Measurements from ENCODE around the gene ENTPD8.

DNA sequence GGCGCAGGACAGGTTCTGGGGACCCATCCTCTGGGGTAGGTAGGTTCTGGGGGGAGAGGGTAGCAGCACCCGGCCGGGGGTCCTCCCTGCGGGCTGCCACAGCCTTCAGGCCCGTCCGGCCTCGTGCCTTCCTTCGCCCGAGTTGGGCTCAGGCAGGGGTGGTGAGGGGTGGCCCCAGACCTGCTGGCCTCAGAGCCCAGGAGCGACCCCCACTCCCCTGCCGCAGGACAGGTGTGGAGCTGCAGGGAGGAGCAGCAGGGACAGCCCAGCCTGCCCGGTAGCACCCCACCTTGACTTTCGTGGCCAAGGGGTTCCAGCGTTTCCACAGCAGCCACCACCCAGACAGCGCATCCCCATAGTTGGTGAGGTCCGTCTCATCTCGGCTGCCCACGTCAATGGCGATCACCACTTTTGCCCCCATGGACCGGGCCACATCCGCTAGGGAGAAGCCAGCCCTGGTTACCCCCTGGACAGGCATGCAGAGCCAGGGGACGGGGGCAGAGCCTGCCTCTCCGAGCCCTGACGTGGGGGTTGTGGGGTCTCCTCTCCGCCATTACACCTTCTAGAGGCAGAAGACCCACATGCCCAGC lies 21.3 kb upstream of the ENTPD8 start:
- TF ChIP-seq, protein P1, sequence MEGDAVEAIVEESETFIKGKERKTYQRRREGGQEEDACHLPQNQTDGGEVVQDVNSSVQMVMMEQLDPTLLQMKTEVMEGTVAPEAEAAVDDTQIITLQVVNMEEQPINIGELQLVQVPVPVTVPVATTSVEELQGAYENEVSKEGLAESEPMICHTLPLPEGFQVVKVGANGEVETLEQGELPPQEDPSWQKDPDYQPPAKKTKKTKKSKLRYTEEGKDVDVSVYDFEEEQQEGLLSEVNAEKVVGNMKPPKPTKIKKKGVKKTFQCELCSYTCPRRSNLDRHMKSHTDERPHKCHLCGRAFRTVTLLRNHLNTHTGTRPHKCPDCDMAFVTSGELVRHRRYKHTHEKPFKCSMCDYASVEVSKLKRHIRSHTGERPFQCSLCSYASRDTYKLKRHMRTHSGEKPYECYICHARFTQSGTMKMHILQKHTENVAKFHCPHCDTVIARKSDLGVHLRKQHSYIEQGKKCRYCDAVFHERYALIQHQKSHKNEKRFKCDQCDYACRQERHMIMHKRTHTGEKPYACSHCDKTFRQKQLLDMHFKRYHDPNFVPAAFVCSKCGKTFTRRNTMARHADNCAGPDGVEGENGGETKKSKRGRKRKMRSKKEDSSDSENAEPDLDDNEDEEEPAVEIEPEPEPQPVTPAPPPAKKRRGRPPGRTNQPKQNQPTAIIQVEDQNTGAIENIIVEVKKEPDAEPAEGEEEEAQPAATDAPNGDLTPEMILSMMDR (IDR thresholded peaks at IDR 0.05; ENCODE audit: insufficient read depth, low read length), result no peak
- TF ChIP-seq, protein P2, sequence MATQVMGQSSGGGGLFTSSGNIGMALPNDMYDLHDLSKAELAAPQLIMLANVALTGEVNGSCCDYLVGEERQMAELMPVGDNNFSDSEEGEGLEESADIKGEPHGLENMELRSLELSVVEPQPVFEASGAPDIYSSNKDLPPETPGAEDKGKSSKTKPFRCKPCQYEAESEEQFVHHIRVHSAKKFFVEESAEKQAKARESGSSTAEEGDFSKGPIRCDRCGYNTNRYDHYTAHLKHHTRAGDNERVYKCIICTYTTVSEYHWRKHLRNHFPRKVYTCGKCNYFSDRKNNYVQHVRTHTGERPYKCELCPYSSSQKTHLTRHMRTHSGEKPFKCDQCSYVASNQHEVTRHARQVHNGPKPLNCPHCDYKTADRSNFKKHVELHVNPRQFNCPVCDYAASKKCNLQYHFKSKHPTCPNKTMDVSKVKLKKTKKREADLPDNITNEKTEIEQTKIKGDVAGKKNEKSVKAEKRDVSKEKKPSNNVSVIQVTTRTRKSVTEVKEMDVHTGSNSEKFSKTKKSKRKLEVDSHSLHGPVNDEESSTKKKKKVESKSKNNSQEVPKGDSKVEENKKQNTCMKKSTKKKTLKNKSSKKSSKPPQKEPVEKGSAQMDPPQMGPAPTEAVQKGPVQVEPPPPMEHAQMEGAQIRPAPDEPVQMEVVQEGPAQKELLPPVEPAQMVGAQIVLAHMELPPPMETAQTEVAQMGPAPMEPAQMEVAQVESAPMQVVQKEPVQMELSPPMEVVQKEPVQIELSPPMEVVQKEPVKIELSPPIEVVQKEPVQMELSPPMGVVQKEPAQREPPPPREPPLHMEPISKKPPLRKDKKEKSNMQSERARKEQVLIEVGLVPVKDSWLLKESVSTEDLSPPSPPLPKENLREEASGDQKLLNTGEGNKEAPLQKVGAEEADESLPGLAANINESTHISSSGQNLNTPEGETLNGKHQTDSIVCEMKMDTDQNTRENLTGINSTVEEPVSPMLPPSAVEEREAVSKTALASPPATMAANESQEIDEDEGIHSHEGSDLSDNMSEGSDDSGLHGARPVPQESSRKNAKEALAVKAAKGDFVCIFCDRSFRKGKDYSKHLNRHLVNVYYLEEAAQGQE (IDR thresholded peaks at IDR 0.05; ENCODE audit: insufficient replicate concordance, low read depth), result no peak
- TF ChIP-seq POLR2AphosphoS5 (IDR thresholded peaks at IDR 0.05; ENCODE audit: low read depth) (no peak), GABPA (IDR thresholded peaks at IDR 0.05; ENCODE audit: low read depth) (no peak), SPI1 (IDR thresholded peaks at IDR 0.05; ENCODE audit: borderline replicate concordance, low read depth) (no peak)
